CD8-positive, alpha-beta memory T cell (primary cell): ENCODE results near the gene EXD3. TPM values are rescaled to one million over a fixed set of nuclear protein-coding genes. Genes with fewer than 3 reads are reported as not detected.

Source experiments
- CTCF ChIA-PET: fragments of 350-600 bp; sonication (Branson Sonifier 250); formaldehyde crosslinking; loops from one replicate; lab custom pipeline; 2021; ENCODE audit warnings: antibody characterized with exemption; lab: Charles Lee
- POLR2A ChIA-PET: fragments of 350-600 bp; sonication (Branson Sonifier 250); formaldehyde crosslinking; loops from one replicate; lab custom pipeline; 2021; ENCODE audit warnings: antibody characterized with exemption; lab: Charles Lee
- DNase-seq, 5 donors: peaks; one replicate each; pipeline versions ENCODE4 v3.0.0 to v3.0.0-alpha.2; 2020 to 2022; ENCODE audit warnings: mixed read lengths in 1 of 5
- H3K27ac ChIP-seq: one replicate; pipeline ENCODE4 v1.7.0; 2013; ENCODE audit warnings: low read depth, mild to moderate bottlenecking, low read length, moderate library complexity
- H3K27me3 ChIP-seq: 2 replicates; pipeline ENCODE4 v1.7.0; 2013; ENCODE audit warnings: low read length, mild to moderate bottlenecking; ENCODE audit not compliant: insufficient read depth, poor library complexity, severe bottlenecking
- H3K36me3 ChIP-seq: 2 replicates; pipeline ENCODE4 v1.7.0; 2013; ENCODE audit warnings: mild to moderate bottlenecking, low read length, moderate library complexity; ENCODE audit not compliant: insufficient read depth
- H3K4me1 ChIP-seq: 2 replicates; pipeline ENCODE4 v1.7.0; 2013; ENCODE audit warnings: mild to moderate bottlenecking, low read length, moderate library complexity; ENCODE audit not compliant: insufficient read depth
- H3K4me3 ChIP-seq: 2 replicates; pipeline ENCODE4 v1.7.0; 2013; ENCODE audit warnings: mild to moderate bottlenecking, low read length
- H3K9me3 ChIP-seq: 2 replicates; pipeline ENCODE4 v1.7.0; 2013; ENCODE audit warnings: mild to moderate bottlenecking, low read length
- H3K27ac Mint-ChIP-seq, 8 donors: one replicate each; pipeline ENCODE4 v1.8.0; 2020 to 2021; ENCODE audit warnings: mixed read lengths in 8 of 8, mild to moderate bottlenecking in 6 of 8, inconsistent platforms in 3 of 8, moderate library complexity in 3 of 8
- H3K27me3 Mint-ChIP-seq, 2 donors: one replicate each; pipeline ENCODE4 v1.8.0; 2020 to 2021; ENCODE audit warnings: mixed read lengths in 2 of 2, mild to moderate bottlenecking in 1 of 2, moderate library complexity in 1 of 2
- H3K36me3 Mint-ChIP-seq, 3 donors: one replicate each; pipeline ENCODE4 v1.8.0; 2020 to 2021; ENCODE audit warnings: mixed read lengths in 3 of 3, inconsistent platforms in 1 of 3, mild to moderate bottlenecking in 1 of 3
- H3K4me1 Mint-ChIP-seq, 3 donors: one replicate each; pipeline ENCODE4 v1.8.0; 2020 to 2021; ENCODE audit warnings: mixed read lengths in 3 of 3, inconsistent platforms in 1 of 3, mild to moderate bottlenecking in 1 of 3
- H3K4me3 Mint-ChIP-seq, 7 donors: one replicate each; pipeline ENCODE4 v1.8.0; 2020 to 2021; ENCODE audit warnings: mixed read lengths in 7 of 7, mild to moderate bottlenecking in 6 of 7, moderate library complexity in 4 of 7, inconsistent platforms in 2 of 7
- H3K9me3 Mint-ChIP-seq, 5 donors: one replicate each; pipeline ENCODE4 v1.8.0; 2020 to 2022; ENCODE audit warnings: mixed read lengths in 5 of 5, mild to moderate bottlenecking in 3 of 5, moderate library complexity in 2 of 5, inconsistent platforms in 1 of 5
- polyA plus RNA-seq: library from polyadenylated mRNA; unstranded; fragments of 300-500 nt; fragmentation: Illumina TruSeq; gene quantifications from one replicate; pipeline ENCODE4 v1.2.3, GENCODE V29; 2021
- total RNA-seq, 2 experiments: library from RNA; stranded (reverse); gene quantifications; one replicate each; pipeline ENCODE4 v1.2.3, GENCODE V29; 2021

The EXD3 gene
- total and polyA plus RNA-seq, 3 experiments from 2014 or later: 4.8 to 6.7 (median 6.6) TPM

GRCh38 chr9:137460363-137461315 is 37.7 kb upstream of the EXD3 start:
- H3K4me1 ChIP-seq: peaks cover 57% of the 10 kb centered on the region
- POLR2A ChIA-PET: interaction anchor here (0.6 to 1.5 kb wide), 2 partner anchors 38 kb away, joined by 4 to 6 read pairs; partner anchors contain the start of genes EXD3 and NOXA1
- H3K36me3 ChIP-seq: no peaks in the 10 kb centered on the region
- no peaks in the 10 kb centered on the region for H3K9me3 ChIP-seq
- CTCF ChIA-PET: interaction anchor here (1.7 kb wide), 1 partner anchor 37 kb away, joined by 6 read pairs; the partner anchor contains the start of genes EXD3 and NOXA1
- no peaks in the 10 kb centered on the region for H3K27me3 ChIP-seq
- H3K27me3 Mint-ChIP-seq: no peaks in the 10 kb centered on the region
- H3K4me3 Mint-ChIP-seq: peak overlapping the region in 4 of 7 donors; percentile 20 to 70 (median 57)
- peak in 1 of 5 donors; percentile 51 for DNase-seq
- H3K36me3 Mint-ChIP-seq: peaks cover 0 to 9% (median 0%) of the 10 kb centered on the region in 3 donors
- H3K9me3 Mint-ChIP-seq: no peaks in the 10 kb centered on the region
- no peak overlapping the region for H3K4me3 ChIP-seq
- H3K27ac Mint-ChIP-seq: peak overlapping the region; percentile 56 to 95 (median 74)
- H3K27ac ChIP-seq: no peak overlapping the region
- H3K4me1 Mint-ChIP-seq: peaks cover 10 to 46% (median 18%) of the 10 kb centered on the region in 3 donors

- Mint-ChIP-seq H3K36me3 (peaks cover 0 to 11% (median 0%) of the 10 kb centered on the region in 3 donors), H3K4me3 (peak overlapping the region; percentile 52 to 88 (median 66)), H3K4me1 (peaks cover 10 to 46% (median 18%) of the 10 kb centered on the region in 3 donors), H3K27me3 (no peaks in the 10 kb centered on the region), H3K27ac (peak overlapping the region in 7 of 8 donors; percentile 56 to 94 (median 84)), H3K9me3 (no peaks in the 10 kb centered on the region)
- H3K27ac ChIP-seq: peak overlapping the region; percentile 60
- H3K4me1 ChIP-seq: peaks cover 64% of the 10 kb centered on the region
- peak in 1 of 5 donors; percentile 1 for DNase-seq
- H3K27me3 ChIP-seq: no peaks in the 10 kb centered on the region
- ChIA-PET CTCF (interaction anchor here (0.7 to 1.7 kb wide), 3 partner anchors 14 to 36 kb away, joined by 3 to 6 read pairs (median 6); partner anchors contain the start of genes EXD3 and NOXA1), POLR2A (interaction anchor here (0.6 to 1.0 kb wide), 4 partner anchors 18 to 92 kb away, joined by 4 to 10 read pairs (median 4); partner anchors contain the start of genes ENTPD8, EXD3, MRPL41 and NOXA1)
- H3K4me3 ChIP-seq: peak overlapping the region; percentile 52
- no peaks in the 10 kb centered on the region for H3K9me3 ChIP-seq
- no peaks in the 10 kb centered on the region for H3K36me3 ChIP-seq
Measured at GRCh38 chr9:137459601-137460362, 36.8 kb upstream of the EXD3 start.

GRCh38 chr9:137459152-137459600 is 36.2 kb upstream of the EXD3 start, which contains the start of gene NSMF:
TSS of gene NSMF (minus strand) at chr9:137459334. CDS start at chr9:137459102, 232 bp downstream.
- Mint-ChIP-seq H3K4me1 (peaks cover 10 to 51% (median 20%) of the 10 kb centered on the region in 3 donors), H3K9me3 (no peaks in the 10 kb centered on the region), H3K4me3 (peak within 1 kb of the TSS; percentile 52 to 88 (median 66)), H3K36me3 (peaks cover 0 to 11% (median 0%) of the 10 kb centered on the region in 3 donors), H3K27ac (peak within 1 kb of the TSS in 7 of 8 donors; percentile 56 to 94 (median 84)), H3K27me3 (no peaks in the 10 kb centered on the region)
- CTCF ChIA-PET: interaction anchor here (0.7 to 1.7 kb wide), 3 partner anchors 13 to 36 kb away, joined by 3 to 6 read pairs (median 6); partner anchors contain the start of genes EXD3 and NOXA1
- Histone ChIP-seq H3K36me3 (no peaks in the 10 kb centered on the region), H3K9me3 (no peaks in the 10 kb centered on the region), H3K27ac (peak within 1 kb of the TSS; percentile 60), H3K27me3 (no peaks in the 10 kb centered on the region), H3K4me3 (peak within 1 kb of the TSS; percentile 53), H3K4me1 (peaks cover 70% of the 10 kb centered on the region)
- peak; percentile 91 to 94 (median 93) for DNase-seq
- POLR2A ChIA-PET: interaction anchor here (0.6 to 1.0 kb wide), 3 partner anchors 18 to 92 kb away, joined by 4 to 10 read pairs (median 5); partner anchors contain the start of genes ENTPD8, EXD3, MRPL41 and NOXA1

GRCh38 chr9:137458194-137459151 is 35.5 kb upstream of the EXD3 start:
- H3K9me3 Mint-ChIP-seq: no peaks in the 10 kb centered on the region
- no peaks in the 10 kb centered on the region for H3K27me3 ChIP-seq
- peaks cover 10 to 54% (median 23%) of the 10 kb centered on the region in 3 donors for H3K4me1 Mint-ChIP-seq
- POLR2A ChIA-PET: interaction anchor here (1.0 kb wide), 2 partner anchors 17 to 35 kb away, joined by 4 to 10 read pairs; partner anchors contain the start of genes ENTPD8, EXD3 and NOXA1
- H3K9me3 ChIP-seq: no peaks in the 10 kb centered on the region
- peak overlapping the region; percentile 53 for H3K4me3 ChIP-seq
- H3K36me3 ChIP-seq: no peaks in the 10 kb centered on the region
- CTCF ChIA-PET: interaction anchor here (1.2 to 1.7 kb wide), 2 partner anchors 13 to 35 kb away, joined by 6 read pairs; partner anchors contain the start of genes EXD3 and NOXA1
- peak in 2 of 5 donors; percentile 15 to 56 for DNase-seq
- peaks cover 0 to 11% (median 0%) of the 10 kb centered on the region in 3 donors for H3K36me3 Mint-ChIP-seq
- peaks cover 73% of the 10 kb centered on the region for H3K4me1 ChIP-seq
- peak overlapping the region in 4 of 7 donors; percentile 13 to 40 (median 30) for H3K4me3 Mint-ChIP-seq
- H3K27me3 Mint-ChIP-seq: no peaks in the 10 kb centered on the region
- H3K27ac ChIP-seq: no peak overlapping the region
- H3K27ac Mint-ChIP-seq: no peak overlapping the region

GRCh38 chr9:137457406-137458193 is 34.6 kb upstream of the EXD3 start:
- Mint-ChIP-seq H3K4me3 (peak overlapping the region in 3 of 7 donors; percentile 41 to 70 (median 63)), H3K27me3 (no peaks in the 10 kb centered on the region), H3K9me3 (no peaks in the 10 kb centered on the region), H3K27ac (peak overlapping the region in 1 of 8 donors; percentile 70), H3K36me3 (peaks cover 0 to 11% (median 0%) of the 10 kb centered on the region in 3 donors), H3K4me1 (peaks cover 6 to 53% (median 20%) of the 10 kb centered on the region in 3 donors)
- DNase-seq: peak in 2 of 5 donors; percentile 0 to 43
- no peak overlapping the region for H3K4me3 ChIP-seq
- no peak overlapping the region for H3K27ac ChIP-seq
- POLR2A ChIA-PET: no interaction called here
- no peaks in the 10 kb centered on the region for H3K27me3 ChIP-seq
- H3K4me1 ChIP-seq: peaks cover 73% of the 10 kb centered on the region
- CTCF ChIA-PET: interaction anchor here (0.8 to 1.5 kb wide), 2 partner anchors 11 to 34 kb away, joined by 3 to 4 read pairs; partner anchors contain the start of gene NOXA1
- H3K9me3 ChIP-seq: no peaks in the 10 kb centered on the region
- H3K36me3 ChIP-seq: no peaks in the 10 kb centered on the region

- H3K36me3 Mint-ChIP-seq: peaks cover 0 to 11% (median 0%) of the 10 kb centered on the region in 3 donors
- no peak overlapping the region for H3K27ac ChIP-seq
- DNase-seq: peak in 2 of 5 donors; percentile 0 to 44
- peaks cover 11 to 56% (median 26%) of the 10 kb centered on the region in 3 donors for H3K4me1 Mint-ChIP-seq
- ChIA-PET POLR2A (no interaction called here), CTCF (interaction anchor here (0.8 to 1.5 kb wide), 3 partner anchors 11 to 33 kb away, joined by 3 to 4 read pairs (median 3); partner anchors contain the start of gene NOXA1)
- no peaks in the 10 kb centered on the region for H3K9me3 ChIP-seq
- peak overlapping the region in 2 of 8 donors; percentile 70 to 77 for H3K27ac Mint-ChIP-seq
- H3K36me3 ChIP-seq: no peaks in the 10 kb centered on the region
- H3K4me3 ChIP-seq: no peak overlapping the region
- H3K4me3 Mint-ChIP-seq: peak overlapping the region in 2 of 7 donors; percentile 39 to 86
- peaks cover 74% of the 10 kb centered on the region for H3K4me1 ChIP-seq
- H3K9me3 Mint-ChIP-seq: no peaks in the 10 kb centered on the region
- H3K27me3 Mint-ChIP-seq: no peaks in the 10 kb centered on the region
- no peaks in the 10 kb centered on the region for H3K27me3 ChIP-seq
Measured at GRCh38 chr9:137456864-137457405, 34.0 kb upstream of the EXD3 start.
